Esophagus muscularis mucosa (tissue), 4 donors: ENCODE measurements around the gene KRT32.

ENCODE experiments used
- CTCF ChIP-seq, 3 experiments: fragments of 200-600 bp in 2 of 3; fragments of 450-650 bp in 1 of 3; sonication (generic) in 2 of 3; IDR thresholded peaks; one replicate each; pipeline ENCODE4 v1.5.1; 2017 to 2019; ENCODE audit warnings: antibody characterized with exemption in 3 of 3, mild to moderate bottlenecking in 2 of 3, moderate library complexity in 1 of 3
- EP300 ChIP-seq: sonication (generic); formaldehyde crosslinking; IDR thresholded peaks from one replicate; pipeline ENCODE4 v1.6.1; 2017; ENCODE audit warnings: antibody characterized with exemption
- POLR2A ChIP-seq: fragments of 450-650 bp; IDR thresholded peaks from one replicate; pipeline ENCODE4 v1.6.1; 2017; ENCODE audit warnings: antibody characterized with exemption, moderate library complexity, mild to moderate bottlenecking, low read depth
- POLR2AphosphoS5 ChIP-seq, 2 donors: sonication (generic); formaldehyde crosslinking; IDR thresholded peaks; one replicate each; pipeline ENCODE4 v1.6.1; 2017; ENCODE audit warnings: antibody characterized with exemption in 2 of 2

DNA sequence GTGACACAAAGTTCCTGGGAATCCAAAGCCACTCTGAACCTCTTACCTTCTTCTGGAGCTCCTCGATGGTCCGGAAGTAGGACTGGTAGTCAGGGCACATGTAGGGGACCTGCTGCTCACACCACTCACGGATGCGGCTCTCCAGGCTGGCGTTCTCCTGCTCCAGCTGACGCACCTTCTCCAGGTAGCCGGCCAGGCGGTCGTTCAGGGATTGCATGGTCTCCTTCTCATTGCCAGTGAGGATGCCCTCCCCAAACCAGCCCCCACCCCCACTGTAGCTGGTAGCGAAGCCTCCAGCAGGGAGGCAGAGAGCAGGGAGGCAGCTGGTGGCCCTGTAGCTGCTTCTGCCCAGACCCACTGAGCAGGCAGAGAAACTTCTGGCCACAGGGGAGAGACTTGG is 13.4 kb upstream of the KRT32 start:
- TF ChIP-seq CTCF (IDR thresholded peaks at IDR 0.05), result no peak
- TF ChIP-seq POLR2AphosphoS5 (IDR thresholded peaks at IDR 0.05), result no peak
- TF ChIP-seq POLR2A, result no peak
- no peak for TF ChIP-seq EP300
